Measurements from ENCODE around the gene PDCD2L.
"Not testable (repeated sequence)": the region's sequence is repeated elsewhere in the genome, so short reads cannot be mapped to it uniquely, and the experiment has no call there.

The PDCD2L gene

DNA sequence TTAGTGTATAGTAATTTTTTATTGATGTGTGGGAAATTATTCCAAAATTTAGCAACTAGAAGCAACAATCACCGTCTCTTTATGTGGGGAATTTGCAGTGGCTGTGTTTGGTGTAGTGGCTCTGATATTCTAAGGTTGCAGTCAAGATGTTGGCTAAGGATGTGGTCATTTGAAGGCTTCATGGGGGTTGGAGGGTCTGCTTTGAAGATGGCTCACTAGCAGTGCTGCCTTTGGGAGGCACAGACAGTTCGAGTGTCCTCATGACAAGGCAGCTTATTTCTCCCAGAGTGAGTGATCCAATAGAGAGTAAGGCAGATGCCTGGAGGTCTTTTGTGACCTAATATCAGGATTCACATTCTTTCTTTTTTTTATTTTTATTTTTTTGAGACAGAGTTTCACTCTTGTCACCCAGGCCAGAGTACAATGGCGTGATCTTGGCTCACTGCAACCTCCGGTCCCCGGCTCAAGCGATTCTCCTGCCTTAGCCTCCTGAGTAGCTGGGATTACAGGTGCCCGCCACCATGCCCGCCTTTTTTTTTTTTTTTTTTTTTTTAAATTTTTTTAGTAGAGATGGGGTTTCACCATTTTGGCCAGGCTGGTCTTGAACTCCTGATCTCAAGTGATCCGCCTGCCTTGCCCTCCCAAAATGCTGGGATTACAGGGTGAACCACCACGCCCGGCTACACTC, 30.5 kb upstream of the PDCD2L start:
- DNase-seq (ENCODE audit: low read depth in 2 of 2, low spot score in 1 of 2): no peak

DNA sequence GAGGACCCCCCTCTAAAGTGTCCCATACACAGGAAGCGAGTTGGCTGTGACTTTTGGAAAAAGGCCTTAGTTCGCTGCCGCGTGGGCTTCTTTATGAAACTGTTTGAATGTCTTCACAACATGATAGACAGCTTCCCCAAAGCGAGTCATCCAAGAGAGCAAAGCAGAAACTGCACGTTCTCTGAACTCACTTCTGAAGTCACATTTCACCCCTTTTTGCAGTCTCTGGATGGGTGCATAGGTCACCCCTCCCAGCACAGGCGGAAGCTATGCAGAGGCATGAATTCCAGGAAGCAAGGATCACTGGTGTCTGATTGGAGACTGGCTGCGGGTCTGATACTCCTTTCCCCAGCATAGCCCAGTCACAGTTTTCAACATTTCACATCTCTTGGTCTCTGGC, 28.6 kb upstream of the PDCD2L start:
- DNase-seq (ENCODE audit: low read depth in 2 of 2, low spot score in 1 of 2): no peak

- no peak for DNase-seq (ENCODE audit: low read depth in 2 of 2, low spot score in 1 of 2)
These were observed 23.5 kb upstream of the PDCD2L start for GRCh38 chr19:34380639-34381241.

GRCh38 chr19:34381399-34382251, 22.6 kb upstream of the PDCD2L start:
- DNase-seq (ENCODE audit: low read depth in 2 of 2, low spot score in 1 of 2): no peak

DNA sequence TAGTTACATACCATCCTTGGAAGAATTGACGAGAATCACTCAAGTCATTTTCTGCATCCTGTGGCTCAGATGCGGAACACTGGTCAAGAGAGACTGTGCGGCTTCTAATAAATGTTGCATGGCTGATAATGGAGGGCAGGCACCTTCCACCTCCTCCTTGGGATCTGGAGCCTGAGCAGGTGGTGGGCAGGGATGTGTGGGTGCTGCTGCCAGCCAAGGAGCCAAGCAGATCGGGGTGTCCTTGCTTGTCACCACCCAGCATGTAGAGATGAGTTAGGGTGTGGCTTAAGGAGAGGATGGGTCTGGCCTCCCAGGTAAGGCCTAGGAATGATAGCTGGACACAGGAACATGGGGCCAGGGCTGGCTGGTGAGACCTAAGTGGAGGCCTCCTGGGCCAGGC, 21.7 kb upstream of the PDCD2L start:
- no peak for DNase-seq (ENCODE audit: low read depth in 2 of 2, low spot score in 1 of 2)

GRCh38 chr19:34383599-34383998, 20.6 kb upstream of the PDCD2L start:
- no peak for DNase-seq (ENCODE audit: low read depth in 2 of 2, low spot score in 1 of 2)

- DNase-seq (ENCODE audit: low read depth in 2 of 2, low spot score in 1 of 2): no peak
These were observed 17.4 kb upstream of the PDCD2L start for GRCh38 chr19:34386645-34387445.

DNA sequence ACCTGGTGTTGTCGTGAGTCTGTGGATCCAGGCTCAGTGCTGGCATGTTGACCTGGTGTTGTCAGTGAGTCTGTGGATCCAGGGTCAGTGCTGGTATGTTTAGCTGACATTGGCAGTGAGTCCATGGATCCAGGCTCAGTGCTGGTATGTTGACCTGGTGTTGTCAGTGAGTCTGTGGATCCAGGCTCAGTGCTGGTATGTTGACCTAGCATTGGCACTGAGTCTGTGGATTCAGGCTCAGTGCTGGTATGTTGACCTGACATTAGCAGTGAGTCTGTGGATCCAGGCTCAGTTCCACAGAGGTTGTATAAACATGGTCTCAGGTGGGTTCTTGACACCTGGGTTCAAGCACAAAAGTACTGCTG, 16.8 kb upstream of the PDCD2L start:
- DNase-seq (ENCODE audit: low read depth in 2 of 2, low spot score in 1 of 2): no peak

GRCh38 chr19:34388745-34389144, 15.5 kb upstream of the PDCD2L start:
- not testable (repeated sequence) for DNase-seq (ENCODE audit: low read depth in 2 of 2, low spot score in 1 of 2)

DNA sequence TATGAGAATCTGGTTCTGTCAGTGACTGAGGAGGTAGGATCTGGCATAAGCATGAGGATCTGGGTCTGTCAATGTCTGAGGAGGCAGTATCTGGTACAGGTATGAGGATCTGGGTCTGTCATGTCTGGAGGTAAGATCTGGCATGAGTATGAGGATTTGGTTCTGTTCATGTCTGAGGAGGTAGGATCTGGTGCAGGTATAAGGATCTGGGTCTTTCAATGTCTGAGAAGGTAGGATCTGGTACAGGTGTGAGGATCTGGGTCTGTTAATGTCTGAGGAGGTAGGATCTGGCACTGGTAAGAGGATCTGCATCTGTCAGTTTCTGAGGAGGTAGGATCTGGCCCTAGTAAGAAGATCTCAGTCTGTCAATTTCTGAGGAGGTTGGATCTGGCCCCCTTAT, 12.4 kb upstream of the PDCD2L start:
- DNase-seq (ENCODE audit: low read depth in 2 of 2, low spot score in 1 of 2): no peak

GRCh38 chr19:34393031-34393430, 11.2 kb upstream of the PDCD2L start:
- no peak for DNase-seq (ENCODE audit: low read depth in 2 of 2, low spot score in 1 of 2)

DNA sequence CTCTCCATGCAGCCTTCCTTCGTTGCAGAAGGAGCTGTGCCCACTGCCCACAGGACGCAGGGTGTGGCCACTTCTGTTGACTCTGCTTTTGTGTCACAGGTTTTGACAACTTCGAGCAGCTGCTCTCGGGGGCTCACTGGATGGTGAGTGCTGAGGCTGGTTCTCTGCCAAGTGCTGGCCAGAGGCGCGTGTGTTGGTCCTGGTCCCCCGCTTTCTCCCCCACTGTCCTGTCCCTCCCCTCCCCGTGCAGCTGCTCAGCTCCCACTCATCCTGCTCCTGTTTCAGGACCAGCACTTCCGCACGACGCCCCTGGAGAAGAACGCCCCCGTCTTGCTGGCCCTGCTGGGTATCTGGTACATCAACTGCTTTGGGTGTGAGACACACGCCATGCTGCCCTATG, 10.6 kb upstream of the PDCD2L start:
- no peak for DNase-seq (ENCODE audit: low read depth in 2 of 2, low spot score in 1 of 2)

DNA sequence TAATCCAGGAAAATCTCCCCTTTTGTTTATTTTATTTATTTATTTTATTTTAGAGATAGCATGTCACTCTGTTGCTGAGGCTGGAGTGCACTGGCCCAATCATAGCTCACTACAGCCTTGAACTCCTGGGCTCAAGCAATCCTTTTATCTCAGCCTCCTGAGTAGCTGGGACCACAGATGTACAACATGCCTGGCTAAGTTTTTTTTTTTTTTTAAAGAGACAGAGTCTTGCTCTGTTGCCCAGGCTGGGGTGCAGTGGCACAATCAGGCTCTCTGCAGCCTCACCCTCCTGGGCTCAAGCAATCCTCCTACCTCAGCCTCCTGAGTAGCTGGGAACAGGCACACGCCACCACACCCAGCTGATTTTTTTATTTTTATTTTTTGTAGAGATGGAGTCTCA, 6.3 kb upstream of the PDCD2L start:
- DNase-seq (ENCODE audit: low read depth in 2 of 2, low spot score in 1 of 2): no peak

DNA sequence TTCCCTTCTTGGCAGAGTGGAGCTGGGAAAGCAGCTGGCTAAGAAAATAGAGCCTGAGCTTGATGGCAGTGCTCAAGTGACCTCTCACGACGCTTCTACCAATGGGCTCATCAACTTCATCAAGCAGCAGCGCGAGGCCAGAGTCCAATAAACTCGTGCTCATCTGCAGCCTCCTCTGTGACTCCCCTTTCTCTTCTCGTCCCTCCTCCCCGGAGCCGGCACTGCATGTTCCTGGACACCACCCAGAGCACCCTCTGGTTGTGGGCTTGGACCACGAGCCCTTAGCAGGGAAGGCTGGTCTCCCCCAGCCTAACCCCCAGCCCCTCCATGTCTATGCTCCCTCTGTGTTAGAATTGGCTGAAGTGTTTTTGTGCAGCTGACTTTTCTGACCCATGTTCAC, 4.3 kb upstream of the PDCD2L start:
- no peak for DNase-seq (ENCODE audit: low read depth in 2 of 2, low spot score in 1 of 2)

- DNase-seq (ENCODE audit: low read depth in 2 of 2, low spot score in 1 of 2): not testable (repeated sequence)
These were observed 3.4 kb upstream of the PDCD2L start for GRCh38 chr19:34400844-34401243.

DNA sequence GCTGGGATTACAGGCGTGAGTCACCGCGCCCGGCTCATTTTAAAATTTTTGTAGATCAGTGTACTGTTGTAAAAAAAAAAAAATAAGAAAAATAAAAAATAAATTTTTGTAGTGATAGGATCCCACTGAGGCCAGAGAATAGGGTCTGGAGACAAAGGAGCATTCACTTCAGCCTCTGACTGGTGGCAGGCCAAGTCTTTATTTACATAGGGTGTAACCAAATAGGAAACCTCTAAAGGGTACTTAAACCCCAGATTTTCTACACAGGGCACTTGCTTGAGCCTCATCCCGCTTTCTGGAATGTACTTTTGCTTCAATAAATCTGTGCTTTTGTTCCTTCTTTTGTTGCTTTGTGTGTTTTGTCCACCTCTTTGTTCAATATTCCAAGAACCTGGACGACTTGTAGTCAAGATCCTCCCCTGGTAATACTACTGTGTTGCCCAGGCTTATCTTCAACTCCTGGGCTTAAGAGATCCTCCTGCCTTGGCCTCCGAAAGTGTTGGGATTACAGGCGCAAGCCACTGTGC, 2.1 kb upstream of the PDCD2L start:
- no peak for DNase-seq (ENCODE audit: low read depth in 2 of 2, low spot score in 1 of 2)

- no peak for DNase-seq (ENCODE audit: low read depth in 2 of 2, low spot score in 1 of 2)
These were observed 453 bp upstream of the PDCD2L start for GRCh38 chr19:34403784-34404108.

DNA sequence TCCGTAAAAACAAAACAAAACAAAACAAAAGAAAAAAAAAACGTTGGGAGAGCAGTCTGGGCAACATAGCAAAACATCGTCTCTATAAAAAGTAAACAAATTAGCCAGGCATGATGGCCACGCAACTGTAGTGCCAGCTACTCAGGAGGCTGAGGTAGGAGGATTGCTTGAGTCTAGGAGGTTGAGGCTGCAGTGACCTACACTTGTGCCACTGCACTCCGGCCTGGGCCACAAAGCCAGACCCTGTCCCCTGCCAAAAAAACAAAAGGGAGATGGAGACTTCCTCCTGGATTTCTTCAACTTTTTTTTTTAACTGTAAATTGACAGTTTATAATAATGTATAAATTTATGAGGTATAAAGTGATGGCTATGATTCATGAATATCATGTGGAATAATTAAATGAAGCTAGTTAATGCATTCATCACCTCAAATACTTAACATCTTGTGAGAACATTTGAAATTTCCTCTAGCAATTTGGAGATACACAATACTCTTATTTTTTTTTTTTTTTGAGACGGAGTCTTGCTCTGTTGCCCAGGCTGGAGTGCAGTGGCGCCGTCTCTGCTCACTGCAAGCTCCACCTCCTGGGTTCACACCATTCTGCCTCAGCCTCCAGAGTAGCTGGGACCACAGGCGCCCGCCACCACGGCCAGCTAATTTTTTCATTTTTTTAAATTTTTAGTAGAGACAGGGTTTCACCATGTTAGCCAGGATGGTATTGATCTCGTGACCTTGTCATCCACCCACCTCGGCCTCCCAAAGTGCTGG, 1.9 kb downstream of the PDCD2L start:
- no peak for DNase-seq (ENCODE audit: low read depth in 2 of 2, low spot score in 1 of 2)

- DNase-seq (ENCODE audit: low read depth in 2 of 2, low spot score in 1 of 2): no peak
These were observed 4.2 kb downstream of the PDCD2L start for GRCh38 chr19:34408411-34408810.
